Jurkat, Clone E6-1 (cell line): Measurements from ENCODE around the gene PLEKHJ1.
"Not testable (repeated sequence)": the region's sequence is repeated elsewhere in the genome, so short reads cannot be mapped to it uniquely, and the experiment has no call there.

Experiments used
- DNase-seq: peaks from one replicate; pipeline ENCODE4 v3.0.0-alpha.2; 2011; ENCODE audit warnings: low read depth, low spot score
- H3K4me3 ChIP-seq: 2 replicates; pipeline ENCODE4 v1.5.1; 2011; ENCODE audit warnings: mild to moderate bottlenecking, low read length, control low read depth, moderate library complexity

PLEKHJ1 gene

DNA sequence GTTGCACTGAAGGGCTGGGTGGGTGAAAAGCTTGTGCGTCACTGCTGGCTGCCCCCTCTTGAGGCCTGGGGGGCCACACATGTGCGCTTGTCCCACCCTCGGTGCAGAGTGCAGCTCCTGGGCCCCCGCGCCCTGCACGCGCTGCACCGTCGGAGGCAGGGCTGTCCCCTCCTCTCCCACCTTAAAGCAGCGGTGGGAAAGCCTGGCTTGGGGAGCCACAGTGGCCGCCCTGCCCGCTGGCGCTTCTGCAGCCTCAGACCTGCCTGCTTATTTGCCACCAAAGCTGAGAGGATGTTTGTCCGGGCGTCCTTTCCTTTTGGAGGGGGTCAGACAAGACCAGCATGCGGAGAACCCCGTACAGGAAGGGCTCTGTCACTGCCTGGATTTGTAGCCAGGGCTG lies 26.7 kb downstream of the PLEKHJ1 start:
- no peak overlapping the region for H3K4me3 ChIP-seq
- no peak for DNase-seq

- DNase-seq: no peak
- H3K4me3 ChIP-seq: no peak overlapping the region
Observed at GRCh38 chr19:2208975-2209374, 27.2 kb downstream of the PLEKHJ1 start.

- peak; percentile 22 for DNase-seq
- no peak overlapping the region for H3K4me3 ChIP-seq
Observed at GRCh38 chr19:2207991-2208860, 27.9 kb downstream of the PLEKHJ1 start.

DNA sequence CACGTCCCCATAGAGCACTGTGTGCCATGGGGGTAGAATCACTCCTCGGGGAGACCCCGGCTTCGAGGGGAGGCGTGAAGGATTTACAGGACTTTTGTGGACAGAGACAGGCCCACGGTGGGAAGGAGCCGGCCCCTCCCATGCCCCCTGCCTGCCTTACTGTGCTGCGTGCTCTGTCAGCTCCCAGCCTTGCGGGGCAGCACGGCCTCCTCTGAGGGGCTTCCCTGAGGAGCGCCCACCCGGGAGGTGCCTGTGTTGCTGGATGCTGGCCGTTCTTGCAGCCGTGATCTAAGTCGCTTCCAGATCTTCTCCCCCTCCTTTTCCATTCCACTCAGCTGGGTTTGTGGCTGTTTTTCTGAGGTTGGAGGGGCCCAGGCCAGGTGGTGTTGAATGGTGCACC lies 29.1 kb downstream of the PLEKHJ1 start:
- DNase-seq: no peak
- H3K4me3 ChIP-seq: no peak overlapping the region

DNA sequence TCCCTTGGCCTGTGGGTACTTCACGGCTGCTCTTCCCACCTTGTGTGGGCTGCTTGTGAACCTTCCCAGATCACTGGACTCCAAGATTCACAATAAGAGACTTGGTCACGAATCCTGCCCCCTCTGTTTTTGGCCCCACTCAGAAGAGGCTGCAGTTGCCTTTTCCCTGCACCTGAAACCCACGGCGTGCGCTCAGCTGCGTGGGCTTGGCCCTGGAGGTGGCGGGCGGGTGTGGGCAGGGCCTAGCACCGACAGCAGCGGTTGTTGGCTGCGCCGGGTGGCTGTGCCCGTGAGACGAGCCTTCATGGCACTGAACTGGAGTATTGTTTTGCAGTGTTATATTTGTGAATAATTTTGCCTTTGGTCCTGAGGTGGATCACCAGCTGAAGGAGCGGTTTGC lies 33.8 kb downstream of the PLEKHJ1 start:
- no peak overlapping the region for H3K4me3 ChIP-seq
- DNase-seq: no peak

- no peak overlapping the region for H3K4me3 ChIP-seq
- DNase-seq: no peak
Observed at GRCh38 chr19:2201473-2202148, 34.5 kb downstream of the PLEKHJ1 start.

DNA sequence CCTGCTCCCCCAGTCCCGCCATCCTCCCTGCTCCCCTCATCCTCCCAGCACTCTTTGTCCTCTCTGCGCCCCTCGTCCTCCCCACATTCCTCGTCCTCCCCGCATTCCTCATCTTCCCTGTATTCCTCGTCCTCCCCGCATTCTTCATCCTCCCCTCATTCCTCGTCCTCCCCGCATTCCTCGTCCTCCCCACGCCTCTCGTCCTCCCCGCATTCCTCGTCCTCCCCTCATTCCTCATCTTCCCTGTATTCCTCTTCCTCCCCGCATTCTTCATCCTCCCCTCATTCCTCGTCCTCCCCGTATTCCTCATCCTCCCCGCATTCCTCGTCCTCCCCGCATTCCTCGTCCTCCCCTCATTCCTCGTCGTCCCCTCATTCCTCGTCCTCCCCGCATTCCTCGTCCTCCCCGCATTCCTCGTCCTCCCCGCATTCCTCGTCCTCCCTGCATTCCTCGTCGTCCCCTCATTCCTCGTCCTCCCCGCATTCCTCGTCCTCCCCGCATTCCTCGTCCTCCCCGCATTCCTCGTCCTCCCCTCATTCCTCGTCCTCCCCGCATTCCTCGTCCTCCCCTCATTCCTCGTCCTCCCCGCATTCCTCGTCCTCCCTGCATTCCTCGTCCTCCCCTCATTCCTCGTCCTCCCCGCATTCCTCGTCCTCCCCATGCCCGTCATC lies 35.4 kb downstream of the PLEKHJ1 start:
- DNase-seq, H3K4me3 ChIP-seq: not testable (repeated sequence)

GRCh38 chr19:2199861-2200623 lies 36.1 kb downstream of the PLEKHJ1 start:
- H3K4me3 ChIP-seq: no peak overlapping the region

DNA sequence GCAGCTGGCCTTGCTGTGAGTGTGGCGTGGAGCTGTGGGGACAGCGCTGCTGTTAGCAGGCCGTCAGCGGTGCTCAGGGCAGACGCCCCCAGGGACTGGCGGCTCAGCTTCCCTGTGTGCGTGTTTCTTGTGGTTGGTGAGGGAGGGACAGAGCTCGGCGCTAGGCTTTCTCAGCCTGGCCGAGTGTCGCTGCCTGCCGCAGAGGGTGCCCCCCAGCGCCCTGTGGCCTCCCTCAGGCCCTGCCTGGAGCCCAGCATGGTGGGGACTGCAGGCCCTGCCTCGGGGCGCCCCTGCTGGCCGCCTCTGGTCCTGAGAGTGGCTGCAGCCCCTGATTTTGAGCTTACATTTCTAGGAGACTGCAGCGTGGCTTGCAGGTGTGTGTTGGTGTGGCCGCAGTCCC lies 36.9 kb downstream of the PLEKHJ1 start:
- H3K4me3 ChIP-seq: no peak overlapping the region
- DNase-seq: no peak

More at GRCh38 chr19:2199861-2200623, 36.1 kb downstream of the PLEKHJ1 start:
- no peak for DNase-seq

DNA sequence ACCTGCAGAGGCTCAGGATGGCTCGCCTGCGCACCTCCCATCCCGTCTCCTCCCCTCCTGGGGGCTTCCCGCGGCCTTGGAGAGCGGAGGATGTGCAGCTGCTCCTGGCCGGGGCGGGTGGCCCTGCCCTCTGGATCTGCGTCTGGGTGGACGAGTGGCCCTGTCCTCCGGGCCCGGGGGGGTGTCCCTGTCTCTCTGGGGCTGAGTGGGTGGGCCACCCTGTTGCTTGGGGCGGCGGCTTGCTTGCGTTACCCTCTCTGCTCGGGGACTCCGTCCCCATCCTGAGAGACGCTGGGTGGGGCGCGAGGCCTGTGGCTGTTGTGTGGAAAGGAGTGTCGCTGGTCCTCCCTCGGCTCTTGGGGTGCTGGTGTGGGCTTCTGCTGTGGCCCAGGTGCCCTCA lies 37.8 kb downstream of the PLEKHJ1 start:
- DNase-seq: no peak
- H3K4me3 ChIP-seq: no peak overlapping the region

DNA sequence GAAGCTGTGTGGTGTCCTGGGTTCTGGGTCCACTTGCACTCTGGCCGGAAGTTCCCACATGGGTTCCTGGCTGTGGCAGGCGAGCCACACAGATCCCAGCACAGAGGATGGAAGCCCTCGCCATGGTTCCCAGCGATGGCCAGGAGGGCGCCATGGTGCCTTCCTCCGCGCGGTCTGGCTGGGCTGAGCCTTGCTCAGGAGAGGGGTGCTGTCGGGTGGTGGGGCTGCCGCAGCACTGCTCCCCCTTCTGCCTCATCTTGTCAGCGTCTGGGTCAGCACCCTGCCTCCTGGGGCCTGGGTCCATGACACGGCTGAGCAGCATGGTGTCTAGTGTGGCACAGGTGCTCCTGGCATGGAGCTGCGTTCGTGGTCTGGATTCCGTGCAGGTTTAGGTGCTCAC lies 38.9 kb downstream of the PLEKHJ1 start:
- DNase-seq: no peak
- H3K4me3 ChIP-seq: no peak overlapping the region

DNA sequence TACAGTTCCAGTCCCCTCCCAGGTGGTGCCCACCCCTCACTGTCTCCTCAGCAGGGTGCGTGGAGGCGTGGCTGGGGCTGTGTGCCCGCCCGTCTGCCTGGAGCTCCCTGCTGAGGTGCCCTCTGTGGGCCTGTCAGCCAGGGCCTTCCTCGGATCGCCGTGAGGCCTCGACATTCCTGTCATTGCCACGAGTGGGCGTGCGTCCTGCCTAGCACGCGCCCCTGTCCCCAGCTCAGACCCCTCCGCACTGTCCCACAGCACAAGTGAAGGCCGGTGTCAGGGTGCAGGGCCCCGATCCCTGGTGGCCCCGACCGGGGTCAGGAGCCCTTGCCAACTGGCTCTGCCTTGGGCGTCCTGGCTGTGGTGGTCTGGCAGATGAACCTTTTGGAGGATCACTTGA lies 40.2 kb downstream of the PLEKHJ1 start:
- no peak for DNase-seq
- H3K4me3 ChIP-seq: no peak overlapping the region

DNA sequence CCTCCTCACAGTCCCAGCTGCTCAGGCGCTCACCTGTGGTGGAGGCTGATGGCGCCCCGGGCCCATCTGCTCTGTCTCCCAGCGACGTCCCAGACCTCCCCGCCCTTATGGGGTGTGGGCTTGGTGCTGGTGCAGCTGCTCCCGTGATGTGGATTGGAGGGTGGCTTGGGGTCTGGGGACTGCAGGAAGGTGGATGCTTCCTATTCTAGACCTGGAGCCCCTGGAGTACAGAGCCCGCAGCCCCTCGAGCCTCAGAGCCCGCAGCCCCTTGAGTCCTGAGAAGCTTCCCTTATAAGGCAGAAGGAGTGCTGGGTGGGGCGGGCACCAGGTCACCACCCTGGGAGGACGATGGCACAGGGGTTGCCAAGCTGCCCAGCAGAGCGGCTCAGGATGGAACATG lies 40.8 kb downstream of the PLEKHJ1 start:
- DNase-seq: no peak
- H3K4me3 ChIP-seq: no peak overlapping the region

- DNase-seq: no peak
Observed at GRCh38 chr19:2194513-2195078, 41.5 kb downstream of the PLEKHJ1 start.

GRCh38 chr19:2193807-2194206 lies 42.3 kb downstream of the PLEKHJ1 start:
- no peak overlapping the region for H3K4me3 ChIP-seq
- no peak for DNase-seq

More at GRCh38 chr19:2194513-2195078, 41.5 kb downstream of the PLEKHJ1 start:
- H3K4me3 ChIP-seq: no peak overlapping the region

DNA sequence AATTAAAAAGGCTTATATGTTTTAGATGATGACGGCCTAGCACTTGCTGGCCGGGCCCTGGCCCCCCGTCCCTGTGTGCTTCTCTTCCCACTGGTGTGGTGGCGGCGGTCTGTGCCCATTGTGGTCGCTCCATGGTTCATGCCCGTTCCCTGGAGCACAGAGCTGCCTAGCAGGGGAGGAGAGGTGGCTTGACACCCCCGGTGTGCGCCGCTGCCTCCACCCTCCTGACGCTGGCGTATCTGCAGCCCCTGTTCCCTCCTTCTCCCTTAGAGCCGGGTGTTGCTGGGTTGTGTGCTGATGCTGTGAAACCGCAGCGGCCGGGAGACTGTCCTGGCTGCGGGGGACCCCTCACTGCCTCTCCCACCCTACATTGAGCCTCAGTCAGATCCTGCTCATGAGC lies 43.3 kb downstream of the PLEKHJ1 start:
- no peak overlapping the region for H3K4me3 ChIP-seq
- DNase-seq: no peak

DNA sequence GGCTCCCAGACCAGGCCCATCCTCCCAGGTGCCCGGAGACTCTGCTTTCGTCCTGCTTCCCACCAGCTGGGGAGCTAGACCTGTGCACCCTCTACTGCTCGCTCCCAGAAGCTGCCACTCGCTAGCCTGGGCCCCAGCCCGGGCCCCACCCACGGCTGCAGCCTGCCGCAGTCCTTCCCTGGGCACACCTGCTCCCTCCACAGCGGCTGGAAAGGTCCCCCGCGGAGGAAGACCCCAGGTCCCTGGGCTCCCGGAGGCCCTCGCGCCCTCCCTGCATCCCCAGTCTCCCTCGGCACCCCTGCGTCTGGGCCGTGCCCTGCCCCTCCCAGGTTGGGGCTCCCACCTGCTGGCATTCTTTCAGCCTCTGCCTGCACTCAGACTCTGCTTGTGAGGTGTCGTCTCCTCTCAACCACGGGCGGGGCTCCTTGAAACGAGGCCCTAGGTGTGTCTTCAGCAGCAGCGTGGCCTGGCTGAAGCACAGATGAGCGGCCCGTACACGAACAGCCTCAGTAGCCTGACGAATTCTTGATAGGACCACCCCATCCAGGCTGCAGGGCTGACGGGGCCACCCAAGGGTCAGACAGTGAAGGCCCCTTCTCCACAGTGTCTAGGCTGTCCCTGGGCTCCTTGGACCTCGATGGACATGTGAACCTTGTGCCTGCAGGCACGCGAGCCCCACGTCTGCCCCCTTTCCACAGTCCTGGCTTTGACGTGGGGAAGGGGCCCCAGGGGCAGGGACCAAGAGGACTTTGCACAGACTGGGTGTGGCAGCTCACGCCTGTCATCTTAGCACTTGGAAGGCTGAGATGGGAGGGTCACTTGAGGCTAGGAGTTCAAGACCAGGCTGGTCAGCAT lies 44.4 kb downstream of the PLEKHJ1 start:
- no peak overlapping the region for H3K4me3 ChIP-seq
- no peak for DNase-seq

DNA sequence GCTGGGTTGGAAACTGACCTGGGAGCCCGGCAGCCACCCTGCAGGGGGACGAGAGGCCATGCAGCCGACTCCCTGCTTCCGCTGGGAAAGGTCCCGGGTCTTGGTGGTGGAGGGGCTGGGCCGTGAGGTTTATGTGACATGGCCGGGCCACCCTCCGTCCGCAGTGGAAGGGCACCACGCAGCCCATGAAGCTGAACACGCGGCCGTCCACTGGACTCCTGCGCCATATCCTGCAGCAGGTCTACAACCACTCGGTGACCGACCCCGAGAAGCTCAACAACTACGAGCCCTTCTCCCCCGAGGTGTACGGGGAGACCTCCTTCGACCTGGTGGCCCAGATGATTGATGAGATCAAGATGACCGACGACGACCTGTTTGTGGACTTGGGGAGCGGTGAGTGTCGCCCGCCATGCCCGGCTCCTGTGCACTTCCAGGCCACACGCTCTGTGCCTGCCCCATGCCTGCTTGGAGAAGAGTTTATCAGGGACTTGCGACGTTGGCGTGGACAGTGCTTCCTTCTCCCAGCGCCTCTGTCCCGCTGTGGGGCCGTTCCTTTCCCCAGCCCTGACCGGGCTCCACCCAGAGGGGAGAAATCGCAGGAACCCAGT lies 45.2 kb downstream of the PLEKHJ1 start:
- DNase-seq: no peak
- no peak overlapping the region for H3K4me3 ChIP-seq
